Activated CD8-positive, alpha-beta T cell treated with anti-CD3 and anti-CD28 coated beads, Interleukin-2, amount 10 ng/mL, durations not matched to agents 7 days and 5 days (primary cell): ENCODE data around the gene TMEM175. TPM values are rescaled to one million over a fixed set of nuclear protein-coding genes. Genes with fewer than 3 reads are reported as not detected.
A peak's percentile ranks its signal among the peaks of the same experiment; 100 is the strongest.
"Not testable (repeated sequence)": the region's sequence is repeated elsewhere in the genome, so short reads cannot be mapped to it uniquely, and the experiment has no call there.

ENCODE experiments used
- ATAC-seq: fragments of 150-1000 bp; cut with Tn5 transposase; one replicate; pipeline ENCODE4 v1.10.0; 2021; ENCODE audit warnings: moderate library complexity
- CTCF ChIA-PET: fragments of 350-600 bp; sonication (Branson Sonifier 250); formaldehyde crosslinking; loops from one replicate; lab custom pipeline; 2021; ENCODE audit warnings: antibody characterized with exemption; lab: Charles Lee
- POLR2A ChIA-PET: fragments of 350-600 bp; sonication (Branson Sonifier 250); formaldehyde crosslinking; loops from one replicate; lab custom pipeline; 2021; ENCODE audit warnings: antibody characterized with exemption; lab: Charles Lee
- DNase-seq: peaks from one replicate; pipeline ENCODE4 v3.0.0-alpha.2; 2020
- H3K27ac Mint-ChIP-seq: one replicate; pipeline ENCODE4 v1.8.0; 2021; ENCODE audit warnings: mild to moderate bottlenecking, mixed read lengths
- H3K27me3 Mint-ChIP-seq: one replicate; pipeline ENCODE4 v1.8.0; 2021; ENCODE audit warnings: low read depth, mixed read lengths
- H3K36me3 Mint-ChIP-seq: one replicate; pipeline ENCODE4 v1.8.0; 2021; ENCODE audit warnings: low read depth, mixed read lengths
- H3K4me1 Mint-ChIP-seq: one replicate; pipeline ENCODE4 v1.8.0; 2021; ENCODE audit warnings: low read depth, mixed read lengths
- H3K4me3 Mint-ChIP-seq: one replicate; pipeline ENCODE4 v1.8.0; 2021; ENCODE audit warnings: mild to moderate bottlenecking, mixed read lengths
- H3K9me3 Mint-ChIP-seq: one replicate; pipeline ENCODE4 v1.8.0; 2022; ENCODE audit warnings: mixed read lengths; ENCODE audit not compliant: insufficient read depth
- total RNA-seq, 2 experiments: library from RNA; stranded (reverse); gene quantifications; one replicate each; pipeline ENCODE4 v1.2.3, GENCODE V29; 2021

Gene TMEM175
- total RNA-seq, 2 experiments from 2014 or later = 27.2 to 30.1 TPM

- Mint-ChIP-seq H3K4me1 (peaks cover 50% of the 10 kb centered on the region), H3K36me3 (peaks cover 9% of the 10 kb centered on the region), H3K4me3 (peak overlapping the region; percentile 85), H3K27ac (peak overlapping the region; percentile 92), H3K27me3 (no peaks in the 10 kb centered on the region), H3K9me3 (no peaks in the 10 kb centered on the region)
- ATAC-seq (peak; percentile 3), DNase-seq (peak; percentile 35)
- ChIA-PET CTCF (interaction anchor here (1.2 to 3.7 kb wide), 3 partner anchors 56 to 189 kb away, joined by 3 to 20 read pairs (median 6); partner anchors contain the start of gene IDUA), POLR2A (interaction anchor here (0.5 to 1.9 kb wide), 15 partner anchors 8 to 257 kb away, joined by 3 to 12 read pairs (median 4); partner anchors contain the start of genes ATP5ME, IDUA and MYL5)
Measured at GRCh38 chr4:931194-931959, 883 bp upstream of the TMEM175 start.

GRCh38 chr4:932713-933070 lies 432 bp downstream of the TMEM175 start:
- Mint-ChIP-seq H3K36me3 (peaks cover 9% of the 10 kb centered on the region), H3K4me3 (peak overlapping the region; percentile 85), H3K27ac (peak overlapping the region; percentile 92), H3K9me3 (no peaks in the 10 kb centered on the region), H3K4me1 (peaks cover 49% of the 10 kb centered on the region), H3K27me3 (no peaks in the 10 kb centered on the region)
- ATAC-seq (no peak), DNase-seq (no peak)
- CTCF ChIA-PET = interaction anchor here (0.8 to 3.7 kb wide), 3 partner anchors 38 to 190 kb away, joined by 3 to 20 read pairs (median 4); partner anchors contain the start of gene IDUA
- POLR2A ChIA-PET = interaction anchor here (0.8 to 1.9 kb wide), 19 partner anchors 9 to 268 kb away, joined by 3 to 12 read pairs (median 4); partner anchors contain the start of genes ATP5ME, DGKQ, IDUA and MYL5

- H3K9me3 Mint-ChIP-seq, POLR2A ChIA-PET, H3K36me3 Mint-ChIP-seq, H3K27me3 Mint-ChIP-seq, H3K4me3 Mint-ChIP-seq, ATAC-seq, DNase-seq, CTCF ChIA-PET, H3K27ac Mint-ChIP-seq: not testable (repeated sequence)
- H3K4me1 Mint-ChIP-seq = peaks cover 13% of the 10 kb centered on the region
Measured at GRCh38 chr4:939508-939907, 7.2 kb downstream of the TMEM175 start.

- ATAC-seq = no peak
- CTCF ChIA-PET = no interaction called here
- H3K4me1 Mint-ChIP-seq = no peaks in the 10 kb centered on the region
- no peak for DNase-seq
- H3K27me3 Mint-ChIP-seq = no peaks in the 10 kb centered on the region
- no peak overlapping the region for H3K27ac Mint-ChIP-seq
- no peaks in the 10 kb centered on the region for H3K9me3 Mint-ChIP-seq
- no peak overlapping the region for H3K4me3 Mint-ChIP-seq
- no peaks in the 10 kb centered on the region for H3K36me3 Mint-ChIP-seq
- POLR2A ChIA-PET = no interaction called here
Measured at GRCh38 chr4:945274-946102, 13.2 kb downstream of the TMEM175 start.

- Mint-ChIP-seq H3K4me3 (no peak overlapping the region), H3K27me3 (no peaks in the 10 kb centered on the region), H3K36me3 (no peaks in the 10 kb centered on the region), H3K9me3 (no peaks in the 10 kb centered on the region), H3K27ac (no peak overlapping the region), H3K4me1 (no peaks in the 10 kb centered on the region)
- no peak for DNase-seq
- POLR2A ChIA-PET = no interaction called here
- CTCF ChIA-PET = no interaction called here
- no peak for ATAC-seq
Measured at GRCh38 chr4:946103-946450, 13.8 kb downstream of the TMEM175 start.

- Mint-ChIP-seq H3K4me1 (no peaks in the 10 kb centered on the region), H3K9me3 (no peaks in the 10 kb centered on the region), H3K4me3 (no peak overlapping the region), H3K36me3 (no peaks in the 10 kb centered on the region), H3K27ac (no peak overlapping the region), H3K27me3 (no peaks in the 10 kb centered on the region)
- ChIA-PET CTCF (no interaction called here), POLR2A (no interaction called here)
- ATAC-seq = no peak
- no peak for DNase-seq
Measured at GRCh38 chr4:946517-947471, 14.5 kb downstream of the TMEM175 start.

GRCh38 chr4:947491-947971 lies 15.3 kb downstream of the TMEM175 start:
- no peak overlapping the region for H3K27ac Mint-ChIP-seq
- CTCF ChIA-PET = no interaction called here
- H3K4me3 Mint-ChIP-seq = no peak overlapping the region
- POLR2A ChIA-PET = no interaction called here
- H3K36me3 Mint-ChIP-seq = no peaks in the 10 kb centered on the region
- no peak for DNase-seq
- no peaks in the 10 kb centered on the region for H3K4me1 Mint-ChIP-seq
- no peaks in the 10 kb centered on the region for H3K9me3 Mint-ChIP-seq
- ATAC-seq = no peak
- H3K27me3 Mint-ChIP-seq = no peaks in the 10 kb centered on the region

GRCh38 chr4:948101-948935 lies 16.1 kb downstream of the TMEM175 start:
- CTCF ChIA-PET = no interaction called here
- no peaks in the 10 kb centered on the region for H3K27me3 Mint-ChIP-seq

GRCh38 chr4:948936-949300 lies 16.7 kb downstream of the TMEM175 start:
- H3K4me1 Mint-ChIP-seq = no peaks in the 10 kb centered on the region
- ATAC-seq (no peak), DNase-seq (no peak)
- no peak overlapping the region for H3K4me3 Mint-ChIP-seq
- H3K27ac Mint-ChIP-seq = no peak overlapping the region
- peaks cover 3% of the 10 kb centered on the region for H3K36me3 Mint-ChIP-seq
- no peaks in the 10 kb centered on the region for H3K27me3 Mint-ChIP-seq
- ChIA-PET CTCF (no interaction called here), POLR2A (interaction anchor here (1.9 kb wide), 1 partner anchor 17 kb away, joined by 5 read pairs; the partner anchor contains the start of genes GAK and TMEM175)
- no peaks in the 10 kb centered on the region for H3K9me3 Mint-ChIP-seq

More at GRCh38 chr4:948101-948935, 16.1 kb downstream of the TMEM175 start:
- Mint-ChIP-seq H3K4me3 (no peak overlapping the region), H3K36me3 (peaks cover 2% of the 10 kb centered on the region), H3K27ac (no peak overlapping the region), H3K9me3 (no peaks in the 10 kb centered on the region), H3K4me1 (no peaks in the 10 kb centered on the region)
- DNase-seq = no peak
- no peak for ATAC-seq
- POLR2A ChIA-PET = interaction anchor here (0.6 to 1.9 kb wide), 2 partner anchors 14 to 16 kb away, joined by 3 to 5 read pairs; partner anchors contain the start of genes GAK and TMEM175

- no peak for DNase-seq
- Mint-ChIP-seq H3K9me3 (no peaks in the 10 kb centered on the region), H3K36me3 (peaks cover 3% of the 10 kb centered on the region), H3K4me3 (no peak overlapping the region), H3K4me1 (no peaks in the 10 kb centered on the region), H3K27me3 (no peaks in the 10 kb centered on the region), H3K27ac (no peak overlapping the region)
- no peak for ATAC-seq
- ChIA-PET CTCF (no interaction called here), POLR2A (interaction anchor here (1.9 kb wide), 1 partner anchor 17 kb away, joined by 5 read pairs; the partner anchor contains the start of genes GAK and TMEM175)
Measured at GRCh38 chr4:949656-950055, 17.4 kb downstream of the TMEM175 start.
